HepG2 (cell line): ENCODE data around the gene NEDD8. TPM values are rescaled to one million over a fixed set of nuclear protein-coding genes. Genes with fewer than 3 reads are reported as not detected.

Experiments
- GABPB1 ChIP-seq: IDR thresholded peaks from 2 replicates; pipeline ENCODE4 v1.6.1; 2016; ENCODE audit warnings: mild to moderate bottlenecking, missing genetic modification reagents, moderate library complexity, missing compliant biosample characterization
- GRHL1 ChIP-seq: sonication (generic); formaldehyde crosslinking; conservative IDR thresholded peaks from 2 replicates; pipeline ENCODE4 v1.8.0; 2022; ENCODE audit warnings: missing genetic modification reagents
- HNRNPUL1 ChIP-seq: fragments of 200-400 bp; formaldehyde crosslinking; IDR thresholded peaks from 2 replicates; pipeline ENCODE4 v1.6.1; 2017; ENCODE audit warnings: low read depth, mild to moderate bottlenecking, low read length, moderate library complexity
- KDM6A ChIP-seq: IDR thresholded peaks from 2 replicates; pipeline ENCODE4 v1.6.1; 2016; ENCODE audit warnings: low read depth
- KIAA2018 ChIP-seq: sonication (generic); formaldehyde crosslinking; IDR thresholded peaks from 2 replicates; pipeline ENCODE4 v1.5.0; 2020; ENCODE audit warnings: mild to moderate bottlenecking, missing genetic modification reagents, borderline replicate concordance
- KLF6 ChIP-seq: IDR thresholded peaks from 2 replicates; pipeline ENCODE4 v1.8.0; 2016; ENCODE audit warnings: missing biosample characterization, missing genetic modification reagents
- MIER2 ChIP-seq: IDR thresholded peaks from 2 replicates; pipeline ENCODE4 v1.6.1; 2016; ENCODE audit warnings: missing biosample characterization, missing genetic modification reagents
- PLRG1 ChIP-seq: fragments of 450-650 bp; conservative IDR thresholded peaks from 2 replicates; pipeline ENCODE4 v1.6.1; 2016
- RFX5 ChIP-seq: IDR thresholded peaks from 2 replicates; pipeline ENCODE4 v1.6.1; 2011; ENCODE audit warnings: low read depth, low read length, improper control_type of control experiment
- SUZ12 ChIP-seq: fragments of 150-350 bp; IDR thresholded peaks from 2 replicates; pipeline ENCODE4 v1.6.1; 2014; ENCODE audit warnings: low read depth, low read length
- TSC22D2 ChIP-seq: sonication (generic); formaldehyde crosslinking; IDR thresholded peaks from 2 replicates; pipeline ENCODE4 v1.5.1; 2020; ENCODE audit warnings: missing genetic modification reagents, mild to moderate bottlenecking, borderline replicate concordance
- ZBTB8A ChIP-seq: sonication (generic); formaldehyde crosslinking; IDR thresholded peaks from 2 replicates; pipeline ENCODE4 v1.4.0; 2020; ENCODE audit warnings: mild to moderate bottlenecking, low read depth, missing genetic modification reagents, borderline replicate concordance
- ZHX2 ChIP-seq, 2 experiments: sonication (generic) in 1 of 2; formaldehyde crosslinking in 1 of 2; IDR thresholded peaks; 2 replicates each; pipeline versions ENCODE4 v1.6.1 to v1.9.0; 2014 to 2022; ENCODE audit warnings: antibody characterized with exemption in 1 of 2, borderline replicate concordance in 1 of 2, inconsistent platforms in 1 of 2, low read depth in 1 of 2, missing genetic modification reagents in 1 of 2
- ZNF616 ChIP-seq: sonication (generic); formaldehyde crosslinking; IDR thresholded peaks from 2 replicates; pipeline ENCODE4 v1.5.0; 2020; ENCODE audit warnings: low read depth, mild to moderate bottlenecking, missing genetic modification reagents
- polyA plus RNA-seq, 8 experiments: library from polyadenylated mRNA; depleted of rRNA in 3 of 8; stranded (reverse) in 7 of 8; unstranded in 1 of 8; fragments of >200 nt; fragmentation: Illumina TruSeq in 4 of 8; extraction: Trizol in 4 of 8; gene quantifications; 2 replicates each; pipeline versions ENCODE4 v1.2.1 to v1.2.3, GENCODE V29; 2011 to 2016; ENCODE audit warnings: low read depth in 4 of 8, missing spikeins in 1 of 8, mixed read lengths in 1 of 8; ENCODE audit not compliant: insufficient read depth in 1 of 8
- total RNA-seq, 5 experiments: library from RNA; depleted of rRNA; stranded (reverse); fragments of >200 nt; fragmentation: Illumina TruSeq; extraction: Trizol; gene quantifications; 2 replicates each; pipeline ENCODE4 v1.2.3, GENCODE V29; 2016; ENCODE audit warnings: low read depth in 1 of 5

Gene NEDD8
- total and polyA plus RNA-seq, 2 of the 13 experiments (the other 11 are each of a cell fraction or from before 2014, with no cell fraction given), result 535 to 713 TPM

DNA sequence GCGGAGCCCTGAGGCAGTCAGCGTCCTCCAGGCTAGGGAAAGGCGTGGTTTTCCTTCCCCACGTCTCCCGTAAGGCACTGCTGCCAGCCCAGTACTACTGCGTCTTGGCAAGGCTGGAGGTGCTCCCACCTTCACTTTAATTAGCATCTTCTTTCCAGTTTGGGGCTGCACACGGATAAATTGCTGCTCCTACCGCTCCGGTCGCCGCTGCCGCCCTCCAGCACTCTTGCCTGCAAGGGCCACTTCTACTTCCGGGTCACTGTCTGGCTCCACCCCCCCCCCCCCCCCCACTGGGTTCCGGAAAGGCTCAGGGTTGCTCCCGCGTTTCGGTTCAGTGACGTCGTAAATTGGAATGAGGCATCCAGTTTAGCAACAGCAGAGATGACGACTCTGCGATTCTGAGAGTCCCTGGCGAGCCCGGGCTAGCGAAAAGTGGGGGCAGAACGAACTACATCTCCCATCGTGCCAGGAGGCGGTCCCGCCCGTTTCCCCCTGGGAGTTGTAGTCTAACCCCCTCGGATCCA is at the start of gene NEDD8 (continued):
- 0 out of 2 replicates have a peak, but pooled peaks have one; percentile 49 for TF ChIP-seq KIAA2018 (CRISPR knock-in tag)
- no peak; the same call in 1 of the 2 replicates for TF ChIP-seq ZNF616 (CRISPR knock-in tag)
- TF ChIP-seq PLRG1, result no peak
- TF ChIP-seq GRHL1, result no peak
- TF ChIP-seq MIER2 (CRISPR knock-in tag), result no peak
- TF ChIP-seq SUZ12, result peak; percentile 95
- no peak for TF ChIP-seq ZBTB8A
- TF ChIP-seq GABPB1, result peak; percentile 98
- no peak for TF ChIP-seq RFX5
- no peak; the same call in none of the 2 replicates for TF ChIP-seq KDM6A
- TF ChIP-seq KLF6, result peak; percentile 46; the same call in 1 of the 2 replicates
- TF ChIP-seq ZHX2 (IDR thresholded peaks at IDR 0.05; ENCODE audit: low read depth), result peak; percentile 49; the same call in 1 of the 2 replicates
- TF ChIP-seq ZHX2 (CRISPR knock-in tag; IDR thresholded peaks at IDR 0.05; ENCODE audit: borderline replicate concordance), result no peak
- TF ChIP-seq HNRNPUL1, result no peak
- no peak; the same call in none of the 2 replicates for TF ChIP-seq TSC22D2 (CRISPR knock-in tag)
